Ectodermal cell (in vitro differentiated cells): Measurements from ENCODE around the gene IDH3A.
"Not testable (repeated sequence)": the region's sequence is repeated elsewhere in the genome, so short reads cannot be mapped to it uniquely, and the experiment has no call there.

Experiments
- H3K27ac ChIP-seq: 2 replicates; pipeline ENCODE4 v1.7.0; 2013; ENCODE audit warnings: mild to moderate bottlenecking, low read depth, low read length; ENCODE audit not compliant: insufficient read depth, poor library complexity, severe bottlenecking
- H3K27me3 ChIP-seq: 2 replicates; pipeline ENCODE4 v1.7.0; 2013; ENCODE audit warnings: mild to moderate bottlenecking, low read length; ENCODE audit not compliant: insufficient read depth, control insufficient read depth, poor library complexity, severe bottlenecking
- H3K36me3 ChIP-seq: one replicate; pipeline ENCODE4 v1.7.0; 2013; ENCODE audit warnings: low read length; ENCODE audit not compliant: control insufficient read depth, insufficient read depth
- H3K4me1 ChIP-seq: one replicate; pipeline ENCODE4 v1.7.0; 2013; ENCODE audit warnings: low read length; ENCODE audit not compliant: control insufficient read depth, insufficient read depth
- H3K4me3 ChIP-seq: 2 replicates; pipeline ENCODE4 v1.7.0; 2013; ENCODE audit warnings: low read depth, low read length, control low read depth; ENCODE audit not compliant: insufficient read depth
- H3K9me3 ChIP-seq: 2 replicates; pipeline ENCODE4 v1.7.0; 2013; ENCODE audit warnings: mild to moderate bottlenecking, low read length, moderate library complexity; ENCODE audit not compliant: control insufficient read depth
- WGBS, 2 experiments: methylation state at CpG; one replicate each; pipeline ENCODE4 v1.1.7; 2013; ENCODE audit warnings: missing lambda C conversion rate in 2 of 2; 5-methylcytosine and 5-hydroxymethylcytosine counted together

Gene IDH3A

GRCh38 chr15:78147566-78147965, 1.6 kb upstream of the IDH3A start:
- Histone ChIP-seq H3K9me3 (no peaks in the 10 kb centered on the region), H3K4me3 (no peak overlapping the region), H3K36me3 (no peaks in the 10 kb centered on the region), H3K27me3 (peaks cover 19% of the 10 kb centered on the region), H3K4me1 (peaks cover 10% of the 10 kb centered on the region), H3K27ac (no peak overlapping the region)
- 94 to 95% methylated on average over 6 of the region's 6 CpGs for WGBS, 2 experiments

- no peaks in the 10 kb centered on the region for H3K36me3 ChIP-seq
- peaks cover 10% of the 10 kb centered on the region for H3K4me1 ChIP-seq
- peaks cover 19% of the 10 kb centered on the region for H3K27me3 ChIP-seq
- H3K4me3 ChIP-seq = peak overlapping the region; percentile 84
- H3K9me3 ChIP-seq = no peaks in the 10 kb centered on the region
- no peak overlapping the region for H3K27ac ChIP-seq
- WGBS, 2 experiments = 21 to 26% methylated on average over 14 of the region's 14 CpGs
These were observed 632 bp upstream of the IDH3A start for GRCh38 chr15:78148392-78149067.

- WGBS, 2 experiments = 16 to 17% methylated on average over 20 of the region's 20 CpGs
- Histone ChIP-seq H3K4me3 (peak overlapping the region; percentile 84), H3K36me3 (no peaks in the 10 kb centered on the region), H3K9me3 (no peaks in the 10 kb centered on the region), H3K27me3 (peaks cover 19% of the 10 kb centered on the region), H3K4me1 (peaks cover 10% of the 10 kb centered on the region), H3K27ac (no peak overlapping the region)
These were observed 916 bp downstream of the IDH3A start for GRCh38 chr15:78149805-78150751.

GRCh38 chr15:78151075-78151474, 1.9 kb downstream of the IDH3A start:
- WGBS, 2 experiments = 95 to 96% methylated on average over 8 of the region's 8 CpGs
- Histone ChIP-seq H3K27me3 (peaks cover 19% of the 10 kb centered on the region), H3K4me1 (peaks cover 10% of the 10 kb centered on the region)
- not testable (repeated sequence) for H3K36me3 ChIP-seq, H3K27ac ChIP-seq, H3K4me3 ChIP-seq, H3K9me3 ChIP-seq

GRCh38 chr15:78154955-78155354, 5.8 kb downstream of the IDH3A start:
- Histone ChIP-seq H3K4me1 (peaks cover 3% of the 10 kb centered on the region), H3K27me3 (peaks cover 12% of the 10 kb centered on the region), H3K4me3 (no peak overlapping the region), H3K9me3 (no peaks in the 10 kb centered on the region), H3K27ac (no peak overlapping the region), H3K36me3 (no peaks in the 10 kb centered on the region)
- 91 to 96% methylated on average over 1 to 2 of the region's 3 CpGs for WGBS, 2 experiments

- 92 to 95% methylated on average over 4 of the region's 4 CpGs for WGBS, 2 experiments
These were observed 6.3 kb downstream of the IDH3A start for GRCh38 chr15:78155355-78155939.

GRCh38 chr15:78156653-78157052, 7.5 kb downstream of the IDH3A start:
- WGBS, 2 experiments = 40% methylated on average over 1 of the region's 1 CpG; no CpG with 5 or more reads in 1 of the 2 experiments
- H3K36me3 ChIP-seq = no peaks in the 10 kb centered on the region
- no peaks in the 10 kb centered on the region for H3K27me3 ChIP-seq
- H3K4me1 ChIP-seq = no peaks in the 10 kb centered on the region
- no peak overlapping the region for H3K27ac ChIP-seq
- no peak overlapping the region for H3K4me3 ChIP-seq
- no peaks in the 10 kb centered on the region for H3K9me3 ChIP-seq

More at GRCh38 chr15:78155355-78155939, 6.3 kb downstream of the IDH3A start:
- Histone ChIP-seq H3K27me3 (peaks cover 7% of the 10 kb centered on the region), H3K4me3 (no peak overlapping the region), H3K36me3 (no peaks in the 10 kb centered on the region), H3K9me3 (no peaks in the 10 kb centered on the region), H3K4me1 (no peaks in the 10 kb centered on the region), H3K27ac (no peak overlapping the region)

GRCh38 chr15:78157203-78157602, 8.0 kb downstream of the IDH3A start:
- Histone ChIP-seq H3K27ac (no peak overlapping the region), H3K36me3 (no peaks in the 10 kb centered on the region), H3K4me3 (no peak overlapping the region), H3K4me1 (no peaks in the 10 kb centered on the region), H3K9me3 (no peaks in the 10 kb centered on the region), H3K27me3 (no peaks in the 10 kb centered on the region)
- 29 to 36% methylated on average over 2 of the region's 2 CpGs for WGBS, 2 experiments

- WGBS, 2 experiments = 89 to 92% methylated on average over 3 of the region's 3 CpGs
- H3K27ac ChIP-seq = no peak overlapping the region
- no peaks in the 10 kb centered on the region for H3K36me3 ChIP-seq
- H3K27me3 ChIP-seq = no peaks in the 10 kb centered on the region
- no peaks in the 10 kb centered on the region for H3K9me3 ChIP-seq
- no peak overlapping the region for H3K4me3 ChIP-seq
- no peaks in the 10 kb centered on the region for H3K4me1 ChIP-seq
These were observed 10.2 kb downstream of the IDH3A start for GRCh38 chr15:78159395-78159794.

GRCh38 chr15:78162038-78162437, 12.9 kb downstream of the IDH3A start:
- 95% methylated on average over 13 of the region's 13 CpGs for WGBS, 2 experiments
- Histone ChIP-seq H3K4me3 (no peak overlapping the region), H3K9me3 (no peaks in the 10 kb centered on the region), H3K27ac (no peak overlapping the region), H3K4me1 (no peaks in the 10 kb centered on the region), H3K27me3 (no peaks in the 10 kb centered on the region), H3K36me3 (peaks cover 5% of the 10 kb centered on the region)
